Epithelial cell of esophagus (primary cell): Measurements from ENCODE around the gene THSD4.
"Not testable (repeated sequence)": the region's sequence is repeated elsewhere in the genome, so short reads cannot be mapped to it uniquely, and the experiment has no call there.

ENCODE experiments used
- DNase-seq: peaks from one replicate; pipeline ENCODE4 v3.0.0; 2010; ENCODE audit warnings: low read depth
- H3K4me3 ChIP-seq: 2 replicates; pipeline ENCODE4 v1.5.1; 2011; ENCODE audit warnings: mild to moderate bottlenecking, low read length, control low read depth
- CTCF ChIP-seq: IDR thresholded peaks from 2 replicates; pipeline ENCODE4 v1.5.1; 2011; ENCODE audit warnings: low read depth, mild to moderate bottlenecking, low read length, control low read depth, inconsistent platforms; ENCODE audit not compliant: insufficient read depth; ENCODE audit errors: missing control alignments

Gene THSD4

GRCh38 chr15:71259866-71260265 is 144.6 kb downstream of the THSD4 start:
- no peak overlapping the region for H3K4me3 ChIP-seq
- no peak for TF ChIP-seq CTCF
- DNase-seq = no peak

GRCh38 chr15:71261418-71261817 is 146.1 kb downstream of the THSD4 start:
- H3K4me3 ChIP-seq = no peak overlapping the region

GRCh38 chr15:71261909-71262308 is 146.6 kb downstream of the THSD4 start:
- no peak for TF ChIP-seq CTCF
- no peak overlapping the region for H3K4me3 ChIP-seq
- no peak for DNase-seq

More at GRCh38 chr15:71261418-71261817, 146.1 kb downstream of the THSD4 start:
- no peak for TF ChIP-seq CTCF
- DNase-seq = no peak

GRCh38 chr15:71262599-71262998 is 147.3 kb downstream of the THSD4 start:
- no peak for DNase-seq
- H3K4me3 ChIP-seq = no peak overlapping the region
- TF ChIP-seq CTCF = no peak

GRCh38 chr15:71265606-71266005 is 150.3 kb downstream of the THSD4 start:
- DNase-seq, H3K4me3 ChIP-seq: not testable (repeated sequence)

GRCh38 chr15:71271327-71271726 is 156.1 kb downstream of the THSD4 start:
- DNase-seq = no peak
- no peak for TF ChIP-seq CTCF
- no peak overlapping the region for H3K4me3 ChIP-seq

GRCh38 chr15:71272932-71273331 is 157.7 kb downstream of the THSD4 start:
- DNase-seq = no peak
- H3K4me3 ChIP-seq = no peak overlapping the region
- TF ChIP-seq CTCF = no peak
